Motor neuron (in vitro differentiated cells): ENCODE measurements around the gene ARMC12. TPM values are rescaled to one million over a fixed set of nuclear protein-coding genes. Genes with fewer than 3 reads are reported as not detected.

Experiments
- ATAC-seq, 8 experiments: fragments of 200-7000 bp; cut with Tn5 transposase; replicated peaks in 6 of 8; 2 replicates each; pipeline ENCODE4 v1.8.0; 2021; ENCODE audit warnings: mild to moderate bottlenecking in 8 of 8, moderate library complexity in 8 of 8
- H3K27ac ChIP-seq, 2 donors: fragments of 250-450 bp; sonication (Bioruptor Pico); 2 replicates each; pipeline ENCODE4 v1.9.0; 2021; ENCODE audit warnings: antibody characterized with exemption in 2 of 2, mild to moderate bottlenecking in 2 of 2, moderate library complexity in 1 of 2
- H3K4me1 ChIP-seq, 2 donors: fragments of 250-450 bp; sonication (Bioruptor Pico); replicated peaks in 1 of 2; 2 replicates each; pipeline ENCODE4 v1.6.1; 2021; ENCODE audit warnings: antibody characterized with exemption in 2 of 2, mild to moderate bottlenecking in 2 of 2, moderate library complexity in 1 of 2
- H3K4me3 ChIP-seq, 5 donors: fragments of 250-450 bp; sonication (Bioruptor Pico); 2 replicates each; pipeline ENCODE4 v1.9.0; 2021; ENCODE audit warnings: antibody characterized with exemption in 5 of 5, mild to moderate bottlenecking in 5 of 5, moderate library complexity in 4 of 5
- WGBS, 10 experiments: fragments of 450-650 bp; shearing (Covaris generic); methylation state at CpG; one replicate each; pipeline ENCODE4 v1.0.0; 2022; 5-methylcytosine and 5-hydroxymethylcytosine counted together
- in situ Hi-C, 9 experiments: fragments of 400-800 bp; cut with MboI; loops; one replicate each; pipeline ENCODE4 v1.15.0; 2021; ENCODE audit warnings: low sequenced_read_pairs in 9 of 9, low pct_unique_long_range_greater_than_20kb in 2 of 9; ENCODE audit not compliant: unreplicated experiment in 9 of 9
- total RNA-seq, 8 experiments: library from RNA; unstranded; fragments of 300-600 nt; gene quantifications; 2 replicates each; pipeline versions ENCODE4 v1.2.3 to v1.2.4, GENCODE V29; 2022

The ARMC12 gene
- total RNA-seq, 8 experiments from 2014 or later, result 0.58 to 3.0 (median 1.2) TPM

DNA sequence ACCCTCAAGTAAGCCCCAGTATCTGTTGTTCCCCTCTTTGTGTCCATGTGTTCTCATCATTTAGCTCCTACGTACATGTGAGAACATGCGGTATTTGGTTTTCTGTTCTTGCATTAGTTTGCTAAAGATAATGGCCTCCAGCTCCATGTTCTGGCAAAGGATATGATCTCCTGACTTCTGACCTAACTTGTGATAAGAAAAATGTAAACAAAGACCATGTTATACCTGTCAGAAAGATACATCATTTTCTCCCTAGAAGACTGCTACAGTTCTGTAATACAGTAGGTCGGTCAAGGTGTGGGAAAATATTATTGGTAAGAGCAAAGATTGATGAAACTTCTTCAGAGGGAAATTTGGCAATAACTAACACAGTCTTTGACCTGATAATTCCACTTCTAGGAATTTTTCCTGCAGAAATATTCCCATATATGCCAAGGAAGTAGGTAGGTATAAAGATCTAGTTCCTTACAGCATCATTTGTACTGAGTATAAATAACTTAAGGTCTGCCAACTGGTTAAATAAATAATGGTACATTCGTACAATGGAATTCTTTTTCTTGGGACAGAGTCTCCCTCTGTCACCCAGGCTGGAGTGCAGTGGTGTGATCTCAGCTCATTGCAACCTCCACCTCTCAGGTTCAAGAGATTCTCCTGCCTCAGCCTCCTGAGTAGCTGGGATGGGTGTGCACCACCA lies 29.0 kb upstream of the ARMC12 start:
- H3K4me1 ChIP-seq, result no peaks in the 10 kb centered on the region
- no peak overlapping the region for H3K4me3 ChIP-seq
- no peak overlapping the region for H3K27ac ChIP-seq
- no peak for ATAC-seq
- in situ Hi-C loops, result no loop called here
- WGBS, 10 experiments, result 47 to 100% (median 87%) methylated on average over 1 to 4 of the region's 4 CpGs

DNA sequence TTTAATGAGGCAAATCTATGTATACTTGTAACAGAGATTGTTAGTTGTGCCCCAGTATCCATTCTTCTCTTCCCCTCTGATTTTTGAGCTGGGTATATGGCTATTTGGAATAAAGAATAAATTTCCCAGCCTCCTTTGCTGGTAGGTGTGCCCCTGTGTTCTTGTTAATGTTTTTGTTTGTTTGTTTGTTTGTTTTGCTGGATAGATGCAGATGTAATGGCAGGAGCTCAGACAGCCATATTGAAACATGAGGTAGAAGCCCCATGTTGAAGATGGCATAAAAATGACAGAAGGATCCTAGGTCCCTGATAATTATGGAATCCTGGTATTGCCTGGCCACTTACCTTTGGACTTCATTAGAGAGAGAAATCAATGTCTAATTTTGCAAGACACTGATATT lies 28.2 kb upstream of the ARMC12 start:
- in situ Hi-C loops, result no loop called here
- no peak overlapping the region for H3K4me3 ChIP-seq
- no peaks in the 10 kb centered on the region for H3K4me1 ChIP-seq
- no peak overlapping the region for H3K27ac ChIP-seq
- no peak for ATAC-seq

DNA sequence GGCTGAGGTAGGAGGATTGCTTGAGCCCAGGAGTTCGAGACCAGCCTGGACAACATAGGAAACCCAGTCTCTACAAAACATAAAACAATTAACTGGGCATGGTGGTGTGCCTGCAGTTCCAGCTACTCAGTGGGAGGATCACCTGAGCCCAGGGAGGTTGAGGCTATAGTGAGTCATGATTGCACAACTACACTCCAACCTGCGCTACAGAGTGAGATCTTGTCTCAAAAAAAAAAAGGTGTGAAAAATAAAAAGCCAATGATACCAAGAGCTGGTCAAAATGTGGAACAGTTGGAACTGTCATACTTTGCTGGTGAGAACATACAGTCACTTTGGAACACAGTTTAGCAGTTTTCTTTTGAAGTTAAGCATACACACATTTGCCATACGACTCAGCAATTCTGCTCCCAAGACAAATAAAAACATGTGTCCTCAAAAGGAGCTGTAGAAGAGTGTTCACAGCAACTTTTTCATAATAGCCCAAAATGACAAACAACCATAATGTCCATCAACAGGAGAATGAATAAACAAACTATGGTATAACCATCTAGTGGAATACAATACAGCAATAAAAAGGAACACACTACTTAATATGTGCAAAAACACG lies 26.5 kb upstream of the ARMC12 start:
- Histone ChIP-seq H3K4me3 (no peak overlapping the region), H3K27ac (no peak overlapping the region), H3K4me1 (no peaks in the 10 kb centered on the region)
- in situ Hi-C loops, result no loop called here
- 43 to 100% (median 83%) methylated on average over 1 to 4 of the region's 4 CpGs; no CpG with 5 or more reads in 1 of the 10 experiments for WGBS, 10 experiments
- no peak for ATAC-seq

DNA sequence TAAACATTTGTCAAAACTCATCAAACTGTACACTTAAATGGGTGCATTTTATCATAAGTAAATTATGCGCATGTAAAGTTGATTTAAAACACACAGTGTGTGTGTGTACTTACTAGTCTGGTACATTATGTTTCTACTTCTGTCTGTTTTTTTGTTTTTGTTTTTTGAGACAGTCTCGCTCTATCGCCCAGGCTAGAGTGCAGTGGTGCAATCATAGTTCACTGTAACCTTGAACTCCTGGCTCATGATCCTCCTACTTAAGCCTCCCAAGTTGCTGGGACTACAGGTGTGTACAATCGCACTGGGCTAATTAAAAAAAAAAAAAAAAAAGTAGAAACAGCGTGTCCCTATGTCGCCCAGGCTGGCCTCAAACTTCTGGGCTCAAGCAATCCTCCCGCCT lies 25.1 kb upstream of the ARMC12 start:
- in situ Hi-C loops, result no loop called here
- no peak for ATAC-seq
- H3K27ac ChIP-seq, result no peak overlapping the region
- H3K4me1 ChIP-seq, result no peaks in the 10 kb centered on the region
- 43 to 100% (median 93%) methylated on average over 1 to 6 of the region's 7 CpGs for WGBS, 10 experiments
- H3K4me3 ChIP-seq, result no peak overlapping the region

DNA sequence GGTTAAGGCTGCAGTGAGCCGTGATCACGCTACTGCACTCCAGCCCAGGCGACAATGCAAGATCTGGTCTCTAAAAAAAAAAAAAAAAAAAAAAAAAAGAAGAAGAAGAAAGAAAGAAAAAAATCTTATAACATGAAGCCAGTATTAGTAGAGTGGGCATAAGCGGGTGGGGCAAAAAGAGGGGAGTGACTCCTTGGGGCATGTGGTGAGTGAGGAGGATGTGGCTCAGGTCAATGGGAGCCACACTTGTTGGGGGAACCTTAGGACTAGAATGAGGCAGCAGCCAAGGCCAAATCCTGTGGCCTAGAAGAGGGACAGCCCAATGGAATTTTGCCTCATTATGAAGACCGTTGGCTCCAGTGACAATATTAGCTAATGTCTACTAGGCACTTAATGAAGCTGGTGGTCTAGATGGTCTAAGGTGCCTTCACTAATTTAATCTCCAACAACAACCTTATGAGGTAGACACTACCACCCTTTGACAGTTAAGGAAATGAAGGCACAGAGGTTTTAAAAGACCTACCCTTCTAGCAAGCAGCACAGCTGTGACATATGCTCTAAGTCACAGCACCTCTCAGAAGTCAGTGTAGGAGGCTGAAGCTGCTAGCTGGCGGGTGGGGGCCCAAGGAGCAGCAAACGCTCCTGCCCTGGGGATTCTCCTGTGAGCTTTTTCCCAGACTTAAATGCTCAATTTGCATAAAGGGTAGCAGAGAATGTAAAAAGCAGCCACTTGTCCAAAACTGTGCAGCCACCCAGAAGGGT lies 23.6 kb upstream of the ARMC12 start:
- in situ Hi-C loops, result no loop called here
- ATAC-seq, result peak in 3 of 8 experiments; percentile 34 to 62 (median 46)

DNA sequence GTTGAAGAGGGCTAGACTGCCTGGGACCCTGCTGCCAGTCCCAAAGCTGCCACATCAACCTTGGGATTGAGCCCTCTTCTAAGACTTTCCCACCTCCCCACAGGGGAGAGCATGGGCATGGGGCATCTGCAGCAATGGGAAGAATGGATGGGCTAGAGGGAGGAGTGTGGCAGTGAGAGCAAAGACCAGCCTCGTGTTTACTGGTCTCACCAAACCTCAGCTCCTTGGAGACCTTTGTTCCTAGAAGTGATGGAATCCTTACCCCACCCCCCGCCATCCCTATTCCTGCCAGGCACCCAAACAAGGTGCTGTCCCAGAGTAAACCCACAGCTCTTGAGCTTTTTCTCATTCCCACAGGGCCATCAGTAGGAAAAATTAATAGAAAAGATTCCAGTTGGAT lies 20.0 kb upstream of the ARMC12 start:
- ATAC-seq, result peak in 1 of 8 experiments; percentile 1
- H3K27ac ChIP-seq, result no peak overlapping the region
- WGBS, 10 experiments, result 80 to 100% methylated on average over 1 of the region's 2 CpGs; no CpG with 5 or more reads in 8 of the 10 experiments
- in situ Hi-C loops, result no loop called here
- H3K4me3 ChIP-seq, result no peak overlapping the region
- peaks cover 33 to 35% of the 10 kb centered on the region in 2 donors for H3K4me1 ChIP-seq

More for the DNA sequence above, 23.6 kb upstream of the ARMC12 start:
- Histone ChIP-seq H3K27ac (no peak overlapping the region), H3K4me3 (no peak overlapping the region), H3K4me1 (peaks cover 4 to 7% of the 10 kb centered on the region in 2 donors)
- 47 to 95% (median 72%) methylated on average over 2 to 4 of the region's 7 CpGs; no CpG with 5 or more reads in 3 of the 10 experiments for WGBS, 10 experiments

DNA sequence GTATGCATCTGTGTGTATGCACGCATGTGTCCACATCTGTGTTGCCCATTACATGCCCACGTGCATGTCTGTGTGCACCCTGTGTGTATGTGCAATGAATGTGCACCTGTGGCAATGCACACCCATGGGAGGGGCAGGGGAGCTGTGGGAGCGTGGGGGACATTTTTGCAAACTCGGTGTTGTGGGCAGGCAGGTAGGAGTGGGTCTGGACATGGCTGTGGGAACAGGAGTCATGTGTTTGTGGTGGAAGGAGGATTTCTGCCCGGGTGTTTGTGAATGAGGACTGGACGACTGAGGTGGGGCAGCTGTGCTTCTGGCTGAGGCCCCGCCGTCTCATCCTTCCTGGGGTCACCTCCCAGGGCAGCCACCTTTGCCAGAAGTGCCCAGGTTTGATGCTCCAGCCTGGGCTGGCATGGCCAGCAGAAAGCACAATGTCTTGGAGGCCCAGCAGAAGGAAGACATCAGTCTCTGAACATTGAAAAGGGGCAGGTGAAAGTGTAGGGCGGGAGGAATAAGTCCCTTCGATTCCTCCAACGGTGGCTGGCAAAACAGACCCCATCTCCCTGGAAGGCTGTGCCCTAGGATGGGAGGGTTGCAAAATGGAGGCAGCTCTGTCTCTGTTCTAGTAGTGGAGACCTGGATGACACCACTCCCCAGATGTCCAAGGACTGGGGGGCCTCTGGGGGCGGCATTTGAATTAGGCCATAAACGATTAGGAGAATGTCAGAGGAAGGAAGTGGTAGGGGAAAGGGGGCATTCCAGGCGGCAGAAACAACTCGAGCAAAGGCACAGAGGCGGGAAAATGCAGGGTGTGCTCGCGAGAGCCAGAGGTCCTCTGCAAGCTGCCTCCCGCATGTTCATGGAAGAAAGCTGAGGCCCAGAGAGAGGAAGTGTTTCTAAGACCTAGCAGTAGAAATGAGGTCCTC lies 19.1 kb upstream of the ARMC12 start:
- H3K27ac ChIP-seq, result no peak overlapping the region
- in situ Hi-C loops, result no loop called here
- ATAC-seq, result no peak
- WGBS, 10 experiments, result 0 to 100% (median 55%) methylated on average over 1 to 12 of the region's 19 CpGs; no CpG with 5 or more reads in 2 of the 10 experiments
- no peak overlapping the region for H3K4me3 ChIP-seq
- peaks cover 33 to 35% of the 10 kb centered on the region in 2 donors for H3K4me1 ChIP-seq

DNA sequence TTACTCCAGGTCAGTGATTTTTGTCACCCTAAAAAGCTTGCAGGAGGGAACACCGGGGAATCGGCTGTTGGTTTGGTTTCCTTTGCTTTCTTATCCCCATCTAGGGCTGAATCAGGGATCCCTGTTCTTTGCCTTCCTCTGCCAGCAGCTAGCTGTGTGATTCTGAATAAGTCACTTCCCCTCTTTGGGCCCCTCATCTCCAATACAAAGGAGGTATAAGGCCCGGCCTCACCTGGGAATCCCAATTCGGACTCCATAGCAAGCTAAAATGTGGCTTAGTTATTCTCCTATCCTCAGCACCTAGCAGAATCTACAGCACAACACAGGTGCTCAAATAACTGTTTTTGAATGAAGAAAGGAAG lies 18.5 kb upstream of the ARMC12 start:
- Histone ChIP-seq H3K27ac (peak overlapping the region in 1 of 2 donors; percentile 91), H3K4me3 (no peak overlapping the region), H3K4me1 (peaks cover 33 to 35% of the 10 kb centered on the region in 2 donors)
- no peak for ATAC-seq
- in situ Hi-C loops, result no loop called here
- WGBS, 10 experiments, result 14 to 83% (median 46%) methylated on average over 1 to 3 of the region's 4 CpGs; no CpG with 5 or more reads in 4 of the 10 experiments

DNA sequence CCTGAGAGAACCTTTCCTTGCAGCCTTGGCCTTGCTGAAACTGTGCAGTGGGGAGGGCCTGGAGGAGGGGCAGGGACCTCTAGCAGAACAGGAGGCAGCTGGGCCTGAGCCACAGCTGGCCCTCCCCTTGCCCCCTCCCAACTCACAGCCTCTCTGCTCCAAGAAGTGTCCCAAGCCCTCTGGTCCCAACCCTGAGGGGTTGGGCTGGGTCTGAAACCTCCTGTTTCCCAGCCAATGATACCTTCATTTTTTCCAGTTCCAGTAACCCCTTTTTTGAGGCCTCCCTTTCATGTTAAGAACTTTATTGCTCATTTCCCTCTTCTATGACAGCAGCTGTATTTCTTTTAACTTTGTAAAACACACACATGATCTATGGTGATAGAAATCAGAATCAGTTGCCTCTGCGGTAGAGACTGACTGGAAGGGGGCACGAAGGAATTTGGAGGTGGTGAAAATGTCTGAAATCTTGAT lies 17.9 kb upstream of the ARMC12 start:
- no peak overlapping the region for H3K4me3 ChIP-seq
- peaks cover 33 to 35% of the 10 kb centered on the region in 2 donors for H3K4me1 ChIP-seq
- WGBS, 10 experiments, result 60 to 100% (median 86%) methylated on average over 1 to 2 of the region's 2 CpGs; no CpG with 5 or more reads in 3 of the 10 experiments
- H3K27ac ChIP-seq, result peak overlapping the region in 1 of 2 donors; percentile 91
- in situ Hi-C loops, result no loop called here
- peak in 4 of 8 experiments; percentile 7 to 49 (median 28) for ATAC-seq

DNA sequence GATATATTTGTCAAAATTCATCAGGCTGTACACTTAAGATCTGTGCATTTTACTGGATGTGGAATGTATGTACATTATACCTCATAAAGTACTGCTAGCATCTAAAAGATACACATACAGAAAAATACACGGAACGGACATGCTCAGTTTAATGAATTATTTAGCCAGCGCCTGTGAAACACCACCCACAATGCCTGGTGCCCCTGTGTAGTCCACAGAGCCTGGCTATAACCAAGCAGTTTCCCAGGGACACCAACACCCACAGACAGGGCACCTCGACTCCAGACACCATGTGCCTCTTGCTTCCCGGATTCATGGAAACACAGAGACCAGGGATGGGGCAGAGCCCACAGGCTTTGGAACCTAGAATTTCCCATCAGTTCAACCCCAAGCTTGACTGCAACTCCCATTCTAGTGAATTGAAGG lies 17.4 kb upstream of the ARMC12 start:
- ATAC-seq, result peak in 6 of 8 experiments; percentile 2 to 45 (median 4)
- WGBS, 10 experiments, result 0 to 84% (median 60%) methylated on average over 1 to 5 of the region's 5 CpGs; no CpG with 5 or more reads in 4 of the 10 experiments
- H3K4me3 ChIP-seq, result peak overlapping the region in 3 of 5 donors; percentile 13 to 30 (median 25)
- H3K27ac ChIP-seq, result peak overlapping the region; percentile 83 to 91
- in situ Hi-C loops, result no loop called here
- H3K4me1 ChIP-seq, result peaks cover 33 to 35% of the 10 kb centered on the region in 2 donors

DNA sequence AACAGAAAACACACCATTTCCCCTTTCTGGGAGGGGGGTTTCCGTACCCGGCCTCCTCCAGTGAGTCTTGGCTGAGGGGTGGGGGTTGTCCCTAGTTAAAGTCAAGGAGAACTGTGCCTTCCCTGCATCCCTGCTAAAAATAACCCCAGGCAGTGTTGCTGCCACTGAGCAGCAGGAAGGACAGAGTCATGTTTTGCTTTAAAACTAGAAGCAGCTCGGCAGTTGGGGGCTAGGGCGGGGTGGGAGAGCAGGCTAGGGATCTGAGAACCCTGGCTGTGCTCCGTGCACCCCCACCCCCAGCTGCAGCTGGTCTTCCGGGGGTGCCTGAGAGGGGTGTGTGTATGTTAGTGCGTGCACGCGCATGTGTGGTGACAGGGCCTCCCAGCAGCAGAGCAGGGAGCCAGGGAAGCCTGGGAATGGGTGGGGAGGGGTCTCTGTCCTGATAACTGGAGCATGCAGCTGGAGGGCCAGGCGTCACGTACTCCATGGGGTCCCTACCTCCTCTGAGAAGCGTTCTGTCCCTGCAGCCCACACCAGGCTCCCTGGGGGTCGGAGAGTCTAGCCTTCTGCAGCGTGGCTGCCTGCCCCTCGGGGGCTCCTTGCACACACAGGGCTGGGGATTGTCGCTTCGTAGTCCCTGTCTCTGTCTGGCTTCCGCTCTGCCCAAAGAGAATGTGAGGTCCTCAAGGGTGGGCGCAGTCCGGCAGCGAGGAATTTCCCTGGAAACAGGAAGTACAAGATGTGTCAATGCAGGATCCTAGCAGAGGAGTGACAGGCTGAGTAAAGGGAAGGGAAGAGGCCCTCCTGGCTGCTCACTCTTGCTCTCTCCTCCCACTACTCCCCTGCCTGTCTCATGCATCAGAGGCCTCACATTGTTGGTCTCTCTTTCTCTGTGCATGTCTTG lies 16.8 kb upstream of the ARMC12 start:
- peak overlapping the region; percentile 83 to 91 for H3K27ac ChIP-seq
- WGBS, 10 experiments, result 10 to 80% (median 24%) methylated on average over 1 to 2 of the region's 21 CpGs; no CpG with 5 or more reads in 7 of the 10 experiments
- ATAC-seq, result peak in 7 of 8 experiments; percentile 36 to 90 (median 85)
- peak overlapping the region in 4 of 5 donors; percentile 5 to 30 (median 19) for H3K4me3 ChIP-seq
- in situ Hi-C loops, result no loop called here
- peaks cover 33 to 35% of the 10 kb centered on the region in 2 donors for H3K4me1 ChIP-seq
